K562 (cell line): ENCODE measurements around the gene FMN1. TPM values are rescaled to one million over a fixed set of nuclear protein-coding genes. Genes with fewer than 3 reads are reported as not detected.

Experiments
- ATAC-seq: fragments of 200-7000 bp; cut with Tn5 transposase; 3 replicates; pipeline ENCODE4 v1.9.1; 2020; ENCODE audit warnings: moderate library complexity
- BruUV-seq: library from RNA; stranded (reverse); fragments of 400-500 nt; replicated peaks from 2 replicates; lab custom pipeline; 2021; lab: Mats Ljungman, UMichigan
- CTCF ChIA-PET: fragments of 300-600 bp; formaldehyde crosslinking; extraction: SDS; loops from one replicate; lab custom pipeline; 2021; ENCODE audit warnings: low intra/inter-chr PET ratio; lab: Yijun Ruan, JAX
- POLR2A ChIA-PET: fragments of 300-600, 350-650 bp; sonication (Branson Sonifier 250); formaldehyde crosslinking; extraction: SDS; loops from one replicate; lab custom pipeline; 2021; ENCODE audit warnings: antibody characterized with exemption, inconsistent platforms; lab: Yijun Ruan, JAX
- DNase-seq, 4 experiments: peaks; one replicate each; pipeline versions ENCODE4 v3.0.0 to v3.0.0-alpha.2; 2011 to 2018; ENCODE audit warnings: low spot score in 3 of 4, mixed read lengths in 3 of 4; ENCODE audit errors: extremely low read depth in 1 of 4
- FAIRE-seq: peaks from 2 replicates; lab custom pipeline; 2011; peaks lifted over from hg19 to GRCh38; lab: Jason Lieb, UNC
- H2AFZ ChIP-seq: 2 replicates; pipeline ENCODE4 v1.6.0; 2011; ENCODE audit warnings: low read depth, low read length, control low read depth, inconsistent platforms
- H3K27ac ChIP-seq: fragments of 200-600 bp; 3 replicates; pipeline ENCODE4 v1.8.0; 2011; ENCODE audit warnings: low read depth, mild to moderate bottlenecking, control low read depth, inconsistent platforms, low read length, moderate library complexity, mixed read lengths; ENCODE audit errors: extremely low read depth
- H3K27me3 ChIP-seq, 2 experiments: fragments of 300-600 bp in 1 of 2; 2 replicates in 1 of 2; 3 replicates in 1 of 2; pipeline versions ENCODE4 v1.6.0 to v1.8.0; 2011; ENCODE audit warnings: inconsistent platforms in 2 of 2, low read length in 2 of 2, mild to moderate bottlenecking in 1 of 2, mixed read lengths in 1 of 2, moderate library complexity in 1 of 2; ENCODE audit not compliant: control insufficient read depth in 2 of 2, insufficient read depth in 2 of 2
- H3K36me3 ChIP-seq: fragments of 300-600 bp; 3 replicates; pipeline ENCODE4 v1.8.0; 2011; ENCODE audit warnings: mild to moderate bottlenecking, low read length, inconsistent platforms; ENCODE audit not compliant: control insufficient read depth, insufficient read depth
- H3K4me1 ChIP-seq, 2 experiments: fragments of 200-600 bp in 1 of 2; replicated peaks in 1 of 2; 2 replicates in 1 of 2; 3 replicates in 1 of 2; pipeline versions ENCODE4 v1.5.1 to v1.8.0; 2011; ENCODE audit warnings: inconsistent platforms in 2 of 2, low read length in 2 of 2, mild to moderate bottlenecking in 1 of 2, mixed read lengths in 1 of 2, moderate library complexity in 1 of 2; ENCODE audit not compliant: control insufficient read depth in 2 of 2, insufficient read depth in 2 of 2
- H3K4me2 ChIP-seq: 2 replicates; pipeline ENCODE4 v1.6.1; 2011; ENCODE audit warnings: low read length, control low read depth, inconsistent platforms, mixed read lengths; ENCODE audit not compliant: insufficient read depth
- H3K4me3 ChIP-seq: fragments of 200-600 bp; sonication (generic), shearing (Covaris generic); 2 replicates; pipeline ENCODE4 v1.5.1; 2016; ENCODE audit warnings: control low read depth, inconsistent platforms
- H3K79me2 ChIP-seq: fragments of 200-600 bp; 3 replicates; pipeline ENCODE4 v1.8.0; 2011; ENCODE audit warnings: low read length, inconsistent platforms; ENCODE audit not compliant: control insufficient read depth, insufficient read depth
- H3K9ac ChIP-seq, 2 experiments: 2 replicates each; pipeline versions ENCODE4 v1.6.0 to v1.6.1; 2011; ENCODE audit warnings: low read depth in 2 of 2, low read length in 2 of 2, control low read depth in 1 of 2, inconsistent platforms in 1 of 2, mild to moderate bottlenecking in 1 of 2, mixed read lengths in 1 of 2; ENCODE audit not compliant: insufficient read depth in 1 of 2
- H3K9me1 ChIP-seq: one replicate; pipeline ENCODE4 v1.6.0; 2011; ENCODE audit warnings: inconsistent platforms, mild to moderate bottlenecking, low read length, moderate library complexity; ENCODE audit not compliant: control insufficient read depth, insufficient read depth
- H3K9me3 ChIP-seq: replicated peaks from 2 replicates; pipeline ENCODE4 v1.5.1; 2011; ENCODE audit warnings: low read depth, low read length, inconsistent platforms; ENCODE audit not compliant: control insufficient read depth, insufficient read depth
- H4K20me1 ChIP-seq: replicated peaks from 2 replicates; pipeline ENCODE4 v1.6.1; 2011; ENCODE audit warnings: low read length, inconsistent platforms, mixed read lengths; ENCODE audit not compliant: control insufficient read depth, insufficient read depth
- AFF4 ChIP-seq: sonication (generic); formaldehyde crosslinking; IDR thresholded peaks from 2 replicates; pipeline ENCODE4 v1.8.0; 2023; ENCODE audit warnings: mild to moderate bottlenecking, missing genetic modification reagents
- ARID2 ChIP-seq: fragments of 450-650 bp; IDR thresholded peaks from 2 replicates; pipeline ENCODE4 v1.6.1; 2017; ENCODE audit warnings: antibody characterized with exemption, mild to moderate bottlenecking
- CTCFL ChIP-seq: IDR thresholded peaks from 2 replicates; pipeline ENCODE4 v1.6.1; 2011; ENCODE audit warnings: borderline replicate concordance, low read depth, mild to moderate bottlenecking, moderate library complexity, low read length; ENCODE audit not compliant: insufficient read depth, poor library complexity, severe bottlenecking
- HNRNPH1 ChIP-seq: fragments of 200-400 bp; formaldehyde crosslinking; optimal IDR thresholded peaks from 2 replicates; pipeline ENCODE3; 2017; ENCODE audit warnings: low read depth, mild to moderate bottlenecking, low read length, moderate library complexity
- NCOA2 ChIP-seq, 2 experiments: fragments of 450-650 bp; IDR thresholded peaks; 2 replicates each; pipeline ENCODE4 v1.6.1; 2018; ENCODE audit warnings: mild to moderate bottlenecking in 2 of 2, moderate library complexity in 1 of 2; ENCODE audit not compliant: partially characterized antibody in 2 of 2
- PRPF4 ChIP-seq: fragments of 200-400 bp; formaldehyde crosslinking; IDR thresholded peaks from one replicate; pipeline ENCODE4 v1.6.1; 2017; ENCODE audit warnings: low read length, low read depth, mild to moderate bottlenecking; ENCODE audit not compliant: insufficient read depth, poor library complexity, severe bottlenecking
- XRCC3 ChIP-seq: fragments of 450-650 bp; IDR thresholded peaks from 2 replicates; pipeline ENCODE4 v1.6.1; 2017; ENCODE audit warnings: mild to moderate bottlenecking, moderate library complexity
- ZNF140 ChIP-seq: fragments of 250-450 bp; sonication (Bioruptor Pico); IDR thresholded peaks from 2 replicates; pipeline ENCODE4 v1.8.0; 2021; ENCODE audit warnings: moderate library complexity, mild to moderate bottlenecking, inconsistent platforms
- ZNF184 ChIP-seq: sonication (generic); formaldehyde crosslinking; IDR thresholded peaks from 2 replicates; pipeline ENCODE4 v1.5.0; 2020; ENCODE audit warnings: missing genetic modification reagents
- ZNF316 ChIP-seq: fragments of 450-650 bp; IDR thresholded peaks from 2 replicates; pipeline ENCODE4 v1.6.1; 2016
- ZNF398 ChIP-seq: fragments of 250-450 bp; sonication (Bioruptor Pico); IDR thresholded peaks from 2 replicates; pipeline ENCODE4 v1.8.0; 2021; ENCODE audit warnings: moderate library complexity, mild to moderate bottlenecking, inconsistent platforms
- ZNF41 ChIP-seq: fragments of 250-450 bp; sonication (Bioruptor Pico); conservative IDR thresholded peaks from 2 replicates; pipeline ENCODE4 v1.4.0; 2020; ENCODE audit warnings: mild to moderate bottlenecking
- in situ Hi-C: fragments of 300-500 bp; cut with MboI; formaldehyde crosslinking; loops from 4 replicates; pipeline ENCODE4 v1.15.0; 2018; ENCODE audit warnings: inconsistent platforms, mixed read lengths
- intact Hi-C: fragments of 100-400 bp; cut with micrococcal nuclease; formaldehyde crosslinking; loops from 2 replicates; pipeline ENCODE4 v1.14.2; 2022
- polyA plus RNA-seq, 8 experiments: library from polyadenylated mRNA; depleted of rRNA in 4 of 8; stranded (reverse) in 5 of 8; unstranded in 3 of 8; fragments of >200 nt; fragmentation: Nextera tagmentation in 2 of 8; fragmentation: Illumina TruSeq in 1 of 8; extraction: Ambion mirVana in 2 of 8; extraction: Trizol in 1 of 8; gene quantifications; 2 replicates each; pipeline versions ENCODE4 v1.2.1 to v1.2.3, GENCODE V29; 2011 to 2014; ENCODE audit warnings: inconsistent platforms in 1 of 8, missing spikeins in 1 of 8
- total RNA-seq, 7 experiments: library from RNA; depleted of rRNA in 6 of 7; stranded (reverse); fragments of >200 nt in 6 of 7; fragmentation: Illumina TruSeq in 2 of 7; extraction: Trizol in 2 of 7; gene quantifications; 2 replicates each; pipeline versions ENCODE4 v1.2.1 to v1.2.3, GENCODE V29; 2011 to 2021; ENCODE audit warnings: low replicate concordance in 1 of 7

FMN1 gene
- total and polyA plus RNA-seq, 9 of the 15 experiments (the other 6 are each of a cell fraction or from before 2014, with no cell fraction given): 0.03 to 0.07 (median 0.04) TPM; not detected in 6

GRCh38 chr15:33137101-33137500, 57.4 kb downstream of the FMN1 start:
- TF ChIP-seq AFF4 (CRISPR knock-in tag) (no peak), ZNF316 (no peak), ZNF41 (CRISPR knock-in tag) (no peak), ZNF184 (CRISPR knock-in tag) (no peak), XRCC3 (no peak), NCOA2 (IDR thresholded peaks at IDR 0.05; ENCODE audit: partially characterized antibody in 2 of 2) (no peak), ARID2 (no peak), HNRNPH1 (no peak), ZNF140 (no peak), PRPF4 (no peak), ZNF398 (CRISPR knock-in tag) (no peak), CTCFL (no peak)
- BruUV-seq: no TSS peak
- no peak overlapping the region for H3K4me3 ChIP-seq
- POLR2A ChIA-PET: interaction anchor here (0.7 kb wide), 1 partner anchor 609 kb away, joined by 3 read pairs; no protein-coding TSS in a partner anchor
- in situ Hi-C loops: loop anchor here (10.0 kb wide), 1 partner anchor 472 kb away; no protein-coding TSS in a partner anchor
- intact Hi-C loops: no loop called here
- no peaks in the 10 kb centered on the region for H3K9me3 ChIP-seq
- no peak overlapping the region for H3K27ac ChIP-seq
- no peak overlapping the region for H2AFZ ChIP-seq
- ATAC-seq: no peak
- H3K4me1 ChIP-seq: no peaks in the 10 kb centered on the region
- no peak overlapping the region for H3K9ac ChIP-seq
- no peaks in the 10 kb centered on the region for H3K79me2 ChIP-seq
- H3K36me3 ChIP-seq: no peaks in the 10 kb centered on the region
- DNase-seq: no peak
- H3K9me1 ChIP-seq: no peaks in the 10 kb centered on the region
- no peaks in the 10 kb centered on the region for H3K27me3 ChIP-seq
- H4K20me1 ChIP-seq: no peaks in the 10 kb centered on the region
- CTCF ChIA-PET: no interaction called here
- H3K4me2 ChIP-seq: no peak overlapping the region
- no peak for FAIRE-seq
